OCI-LY7 (cell line): Measurements from ENCODE around the gene UAP1L1. TPM values are rescaled to one million over a fixed set of nuclear protein-coding genes. Genes with fewer than 3 reads are reported as not detected.

ENCODE experiments used
- BruUV-seq: library from RNA; stranded (reverse); fragments of 400-500 nt; replicated peaks from 2 replicates; lab custom pipeline; 2021; lab: Mats Ljungman, UMichigan
- CTCF ChIA-PET: fragments of 300-600 bp; sonication (Branson Sonifier 250); formaldehyde crosslinking; loops from one replicate; lab custom pipeline; 2022; ENCODE audit warnings: antibody characterized with exemption; ENCODE audit not compliant: unreplicated experiment; lab: Charles Lee
- POLR2A ChIA-PET: fragments of 300-600 bp; sonication (Branson Sonifier 250); formaldehyde crosslinking; loops from one replicate; lab custom pipeline; 2022; ENCODE audit warnings: antibody characterized with exemption; lab: Charles Lee
- DNase-seq: peaks from one replicate; pipeline ENCODE4 v3.0.0-alpha.2; 2015; ENCODE audit warnings: low spot score
- H2AFZ ChIP-seq: fragments of 200-600 bp; sonication (generic), shearing (Covaris generic); 2 replicates; pipeline ENCODE4 v1.6.1; 2014; ENCODE audit warnings: mild to moderate bottlenecking, antibody characterized with exemption, low read length, moderate library complexity
- H3K27ac ChIP-seq: fragments of 200-600 bp; sonication (generic); 2 replicates; pipeline ENCODE4 v1.5.1; 2014; ENCODE audit warnings: mixed run types, low read depth, mild to moderate bottlenecking, moderate library complexity, low read length, inconsistent platforms; ENCODE audit not compliant: poor library complexity, severe bottlenecking
- H3K36me3 ChIP-seq: fragments of 200-600 bp; sonication (generic); 2 replicates; pipeline ENCODE4 v1.6.1; 2014; ENCODE audit warnings: mild to moderate bottlenecking, antibody characterized with exemption, low read length, moderate library complexity, mixed read lengths; ENCODE audit not compliant: insufficient read depth
- H3K4me1 ChIP-seq: fragments of 200-600 bp; sonication (generic); 2 replicates; pipeline ENCODE4 v1.5.1; 2014; ENCODE audit warnings: mild to moderate bottlenecking, low read length; ENCODE audit not compliant: insufficient read depth, poor library complexity, severe bottlenecking
- H3K4me2 ChIP-seq: fragments of 200-600 bp; sonication (generic); 2 replicates; pipeline ENCODE4 v1.6.1; 2014; ENCODE audit warnings: mild to moderate bottlenecking, low read length
- H3K4me3 ChIP-seq: fragments of 200-600 bp; sonication (generic); 2 replicates; pipeline ENCODE4 v1.5.1; 2014; ENCODE audit warnings: mild to moderate bottlenecking, low read depth, low read length; ENCODE audit not compliant: poor library complexity, severe bottlenecking
- H3K79me2 ChIP-seq: fragments of 200-600 bp; sonication (generic); 2 replicates; pipeline ENCODE4 v1.6.1; 2016; ENCODE audit warnings: low read depth, mild to moderate bottlenecking, low read length, moderate library complexity, mixed read lengths; ENCODE audit not compliant: insufficient read depth
- H3K9me2 ChIP-seq: fragments of 200-600 bp; sonication (generic); 2 replicates; pipeline ENCODE4 v1.6.1; 2016; ENCODE audit warnings: mild to moderate bottlenecking, low read length, mixed read lengths; ENCODE audit not compliant: insufficient read depth
- H3K9me3 ChIP-seq: fragments of 200-600 bp; sonication (generic); 2 replicates; pipeline ENCODE4 v1.6.1; 2014; ENCODE audit warnings: mild to moderate bottlenecking, mixed run types, low read length, mixed read lengths
- H4K20me1 ChIP-seq: fragments of 200-600 bp; sonication (generic); 2 replicates; pipeline ENCODE4 v1.6.1; 2014; ENCODE audit warnings: mild to moderate bottlenecking, antibody characterized with exemption, low read length, moderate library complexity, mixed read lengths; ENCODE audit not compliant: insufficient read depth
- EZH2phosphoT487 ChIP-seq: fragments of 200-600 bp; sonication (generic); IDR thresholded peaks from 2 replicates; pipeline ENCODE4 v1.6.1; 2018; ENCODE audit warnings: low read depth, borderline replicate concordance, mild to moderate bottlenecking, mixed run types, antibody characterized with exemption, low read length, moderate library complexity, mixed read lengths
- intact Hi-C: fragments of 100-400 bp; cut with micrococcal nuclease; formaldehyde crosslinking; loops from one replicate; pipeline ENCODE4 v1.10.0; 2022; ENCODE audit not compliant: unreplicated experiment
- total RNA-seq, 2 experiments: library from RNA; depleted of rRNA in 1 of 2; stranded (reverse); fragments of >200 nt in 1 of 2; shearing (Covaris generic) in 1 of 2; gene quantifications; 2 replicates each; pipeline ENCODE4 v1.2.3, GENCODE V29; 2014 to 2022
- TF ChIP-seq, protein P1 (sequence below): fragments of 200-600 bp; sonication (generic); conservative IDR thresholded peaks from 2 replicates; pipeline ENCODE4 v1.5.1; 2014; ENCODE audit warnings: mild to moderate bottlenecking, antibody characterized with exemption, low read length, moderate library complexity, mixed read lengths

The UAP1L1 gene
- total RNA-seq, 2 experiments from 2014 or later, result 5.7 to 16.7 TPM

DNA sequence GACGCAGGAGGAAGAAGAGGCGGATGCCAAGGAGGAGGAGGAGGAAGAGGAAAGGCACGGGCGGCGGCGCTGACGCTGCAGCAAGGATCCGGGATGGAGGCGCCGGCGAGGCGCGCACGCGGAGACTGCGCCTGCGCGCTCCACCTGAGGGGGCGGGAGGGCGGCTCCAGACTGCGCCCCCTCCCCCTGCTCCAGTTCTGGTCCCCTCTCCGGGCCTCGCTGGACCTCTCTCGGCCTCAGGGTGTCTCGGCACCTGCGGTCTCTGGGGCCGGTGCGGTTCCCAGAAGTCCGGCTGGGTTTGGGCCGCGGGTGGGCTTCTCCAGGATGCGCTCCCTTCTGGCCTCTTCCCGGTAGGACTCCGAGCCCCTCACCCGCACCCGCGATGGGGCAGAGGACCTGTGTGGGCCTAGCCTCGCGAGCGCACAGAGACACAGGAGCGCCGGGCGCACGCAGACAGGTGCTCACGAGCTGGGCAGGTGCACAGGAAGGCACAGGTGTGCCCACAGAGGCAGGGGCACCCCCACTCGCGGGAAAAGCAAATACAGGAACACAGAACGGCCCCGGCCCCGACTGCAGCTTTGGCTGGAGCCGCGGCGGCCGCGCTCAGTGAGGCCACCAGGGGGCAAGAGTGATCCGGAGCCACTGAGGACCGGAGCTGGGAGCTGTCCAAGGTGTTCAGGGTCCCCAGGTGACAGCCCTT, 31.1 kb upstream of the UAP1L1 start, which contains the start of gene NPDC1:
Gene NPDC1 (minus strand): TSS at position 90 of the 700 bp plus-strand sequence. CDS start 188 bp downstream, outside the sequence.
- ChIA-PET POLR2A (interaction anchor here (0.7 to 1.3 kb wide), 2 partner anchors 25 to 40 kb away, joined by 3 to 5 read pairs; partner anchors contain the start of gene MAN1B1), CTCF (interaction anchor here (1.0 to 1.4 kb wide), 4 partner anchors 17 to 23 kb away, joined by 3 to 6 read pairs (median 4); no protein-coding TSS in a partner anchor)
- H3K4me2 ChIP-seq, result peak within 1 kb of the TSS; percentile 77
- H2AFZ ChIP-seq, result no peak within 1 kb of the TSS; the same call in 1 of the 2 replicates
- peak; percentile 82 for DNase-seq
- H3K9me3 ChIP-seq, result no peaks in the 10 kb centered on the region
- H3K36me3 ChIP-seq, result no peaks in the 10 kb centered on the region
- no peaks in the 10 kb centered on the region for H3K79me2 ChIP-seq
- H3K27ac ChIP-seq, result no peak within 1 kb of the TSS
- 0 out of 2 replicates have a peak, but pooled peaks cover 3% of the 10 kb centered on the region for H4K20me1 ChIP-seq
- H3K4me1 ChIP-seq, result peaks cover 4% of the 10 kb centered on the region
- no peaks in the 10 kb centered on the region for H3K9me2 ChIP-seq
- TF ChIP-seq EZH2phosphoT487, result no peak
- TF ChIP-seq, protein P1, sequence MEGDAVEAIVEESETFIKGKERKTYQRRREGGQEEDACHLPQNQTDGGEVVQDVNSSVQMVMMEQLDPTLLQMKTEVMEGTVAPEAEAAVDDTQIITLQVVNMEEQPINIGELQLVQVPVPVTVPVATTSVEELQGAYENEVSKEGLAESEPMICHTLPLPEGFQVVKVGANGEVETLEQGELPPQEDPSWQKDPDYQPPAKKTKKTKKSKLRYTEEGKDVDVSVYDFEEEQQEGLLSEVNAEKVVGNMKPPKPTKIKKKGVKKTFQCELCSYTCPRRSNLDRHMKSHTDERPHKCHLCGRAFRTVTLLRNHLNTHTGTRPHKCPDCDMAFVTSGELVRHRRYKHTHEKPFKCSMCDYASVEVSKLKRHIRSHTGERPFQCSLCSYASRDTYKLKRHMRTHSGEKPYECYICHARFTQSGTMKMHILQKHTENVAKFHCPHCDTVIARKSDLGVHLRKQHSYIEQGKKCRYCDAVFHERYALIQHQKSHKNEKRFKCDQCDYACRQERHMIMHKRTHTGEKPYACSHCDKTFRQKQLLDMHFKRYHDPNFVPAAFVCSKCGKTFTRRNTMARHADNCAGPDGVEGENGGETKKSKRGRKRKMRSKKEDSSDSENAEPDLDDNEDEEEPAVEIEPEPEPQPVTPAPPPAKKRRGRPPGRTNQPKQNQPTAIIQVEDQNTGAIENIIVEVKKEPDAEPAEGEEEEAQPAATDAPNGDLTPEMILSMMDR, result peak; percentile 81
- peak within 1 kb of the TSS; percentile 57 for H3K4me3 ChIP-seq
- BruUV-seq, result no TSS peak
- intact Hi-C loops, result loop anchor here (1.0 to 2.0 kb wide), 3 partner anchors 21 to 181 kb away; partner anchors contain the start of gene RNF224

DNA sequence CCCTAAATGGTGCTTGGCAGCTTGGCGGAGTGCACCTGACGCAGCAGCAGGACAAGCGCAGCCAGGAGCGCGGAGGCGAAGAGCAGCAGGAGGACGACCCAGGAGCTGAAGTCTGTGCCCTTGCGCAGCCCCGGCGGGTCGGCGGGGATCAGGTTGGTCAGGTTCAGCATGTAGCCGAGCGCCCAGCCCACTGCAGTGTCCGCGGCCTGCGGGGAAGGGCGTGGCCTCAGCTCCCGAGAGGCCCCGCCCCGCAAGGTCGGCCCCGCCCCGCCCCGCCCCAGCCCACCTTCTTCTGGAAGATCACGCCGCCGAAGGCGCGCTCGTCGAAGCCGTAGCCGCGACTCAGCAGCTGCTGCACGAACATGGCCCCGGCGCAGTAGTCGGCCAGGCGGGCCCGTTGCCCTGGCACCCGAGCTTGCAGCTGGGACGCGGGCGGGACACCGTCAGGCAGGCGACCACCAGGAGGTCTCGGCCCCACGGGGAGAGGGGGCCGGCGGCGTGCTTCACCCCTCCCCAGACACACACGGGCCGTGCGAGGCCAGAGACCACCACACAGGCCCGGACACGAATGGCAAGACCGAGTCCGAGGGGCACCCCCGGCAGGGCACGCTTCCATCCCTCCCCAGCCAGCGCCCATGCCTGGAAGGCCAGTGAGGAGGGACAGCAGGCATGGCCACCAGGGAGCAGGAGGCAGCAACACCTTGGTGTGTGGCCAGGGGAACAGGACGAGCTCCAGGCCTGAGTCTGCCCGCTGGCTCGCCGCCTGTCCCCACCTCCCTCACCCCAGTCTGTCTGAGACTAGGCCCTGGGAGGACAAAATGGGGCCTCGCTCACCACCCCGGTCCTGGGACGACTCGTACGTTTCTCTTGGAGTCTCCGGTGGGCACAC, 28.4 kb upstream of the UAP1L1 start:
- CTCF ChIA-PET, result no interaction called here
- TF ChIP-seq, protein P1, result no peak
- Histone ChIP-seq H3K36me3 (no peaks in the 10 kb centered on the region), H3K4me2 (no peak overlapping the region), H4K20me1 (0 out of 2 replicates have a peak, but pooled peaks cover 3% of the 10 kb centered on the region), H3K4me3 (no peak overlapping the region), H3K27ac (no peak overlapping the region), H3K9me3 (no peaks in the 10 kb centered on the region), H3K9me2 (no peaks in the 10 kb centered on the region), H3K79me2 (no peaks in the 10 kb centered on the region), H2AFZ (no peak overlapping the region), H3K4me1 (peaks cover 4% of the 10 kb centered on the region)
- no TSS peak for BruUV-seq
- intact Hi-C loops, result no loop called here
- POLR2A ChIA-PET, result no interaction called here
- DNase-seq, result no peak
